Measurements from ENCODE around the gene NMU. TPM values are rescaled to one million over a fixed set of nuclear protein-coding genes. Genes with fewer than 3 reads are reported as not detected.

Gene NMU
- total and polyA plus RNA-seq, 9 of the 15 experiments (the other 6 are each of a cell fraction or from before 2014, with no cell fraction given): 73.8 to 846 (median 599) TPM

DNA sequence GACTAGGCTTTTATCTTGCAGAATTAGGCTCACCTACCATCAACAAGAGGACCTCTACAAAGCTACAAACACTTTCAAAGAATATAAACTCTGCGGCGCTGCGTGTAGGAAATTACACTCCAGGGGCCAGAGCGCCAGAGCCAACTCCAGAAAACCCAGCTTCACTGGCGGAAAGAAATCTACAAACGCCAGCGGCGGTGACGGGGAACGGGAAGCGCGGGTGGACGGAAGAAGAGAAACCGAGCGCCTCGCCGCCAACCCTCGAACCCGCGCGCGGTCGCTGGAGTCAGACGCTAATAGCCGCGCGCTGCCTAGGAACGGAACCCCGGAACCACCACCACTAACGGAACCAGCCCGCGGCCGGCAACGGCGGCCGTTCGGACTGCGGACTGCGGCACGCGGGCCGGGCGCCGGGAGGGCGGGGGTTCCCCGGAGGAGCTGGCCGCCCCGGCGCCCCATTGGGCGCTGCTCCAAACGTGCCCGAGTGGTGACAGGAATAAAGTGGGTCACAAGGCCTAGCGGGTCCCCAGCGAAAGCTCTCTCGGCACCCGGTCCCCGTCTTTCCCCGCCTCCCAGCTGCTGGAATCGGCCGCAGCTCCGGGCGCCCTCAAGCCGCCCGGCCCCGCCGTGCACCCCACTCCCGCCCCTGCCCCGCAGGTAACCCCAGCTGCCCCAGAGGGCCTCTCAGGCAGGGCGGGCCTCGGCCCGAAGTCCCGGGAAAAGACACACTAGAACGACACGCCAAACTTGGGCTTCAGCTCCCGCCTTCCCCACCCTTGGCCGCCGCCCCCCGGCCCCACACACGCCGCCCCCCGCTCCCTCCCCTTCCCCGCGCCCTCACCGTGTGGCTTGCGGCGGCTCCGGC is 90.2 kb downstream of the NMU start (continued):
- no peak for TF ChIP-seq MYBL2 (IDR thresholded peaks at IDR 0.05; ENCODE audit: low read depth)
- no peak for TF ChIP-seq MYBL2 (CRISPR knock-in tag; IDR thresholded peaks at IDR 0.05; ENCODE audit: borderline replicate concordance)
- TF ChIP-seq, protein P1, sequence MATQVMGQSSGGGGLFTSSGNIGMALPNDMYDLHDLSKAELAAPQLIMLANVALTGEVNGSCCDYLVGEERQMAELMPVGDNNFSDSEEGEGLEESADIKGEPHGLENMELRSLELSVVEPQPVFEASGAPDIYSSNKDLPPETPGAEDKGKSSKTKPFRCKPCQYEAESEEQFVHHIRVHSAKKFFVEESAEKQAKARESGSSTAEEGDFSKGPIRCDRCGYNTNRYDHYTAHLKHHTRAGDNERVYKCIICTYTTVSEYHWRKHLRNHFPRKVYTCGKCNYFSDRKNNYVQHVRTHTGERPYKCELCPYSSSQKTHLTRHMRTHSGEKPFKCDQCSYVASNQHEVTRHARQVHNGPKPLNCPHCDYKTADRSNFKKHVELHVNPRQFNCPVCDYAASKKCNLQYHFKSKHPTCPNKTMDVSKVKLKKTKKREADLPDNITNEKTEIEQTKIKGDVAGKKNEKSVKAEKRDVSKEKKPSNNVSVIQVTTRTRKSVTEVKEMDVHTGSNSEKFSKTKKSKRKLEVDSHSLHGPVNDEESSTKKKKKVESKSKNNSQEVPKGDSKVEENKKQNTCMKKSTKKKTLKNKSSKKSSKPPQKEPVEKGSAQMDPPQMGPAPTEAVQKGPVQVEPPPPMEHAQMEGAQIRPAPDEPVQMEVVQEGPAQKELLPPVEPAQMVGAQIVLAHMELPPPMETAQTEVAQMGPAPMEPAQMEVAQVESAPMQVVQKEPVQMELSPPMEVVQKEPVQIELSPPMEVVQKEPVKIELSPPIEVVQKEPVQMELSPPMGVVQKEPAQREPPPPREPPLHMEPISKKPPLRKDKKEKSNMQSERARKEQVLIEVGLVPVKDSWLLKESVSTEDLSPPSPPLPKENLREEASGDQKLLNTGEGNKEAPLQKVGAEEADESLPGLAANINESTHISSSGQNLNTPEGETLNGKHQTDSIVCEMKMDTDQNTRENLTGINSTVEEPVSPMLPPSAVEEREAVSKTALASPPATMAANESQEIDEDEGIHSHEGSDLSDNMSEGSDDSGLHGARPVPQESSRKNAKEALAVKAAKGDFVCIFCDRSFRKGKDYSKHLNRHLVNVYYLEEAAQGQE (IDR thresholded peaks at IDR 0.05; ENCODE audit: borderline replicate concordance): peak; percentile 26; the same call in 1 of the 2 replicates
- TF ChIP-seq, protein P1 (CRISPR knock-in tag; IDR thresholded peaks at IDR 0.05; ENCODE audit: low read depth): peak; percentile 67; the same call in 1 of the 2 replicates
- 0 out of 2 replicates have a peak, but pooled peaks have one; percentile 56 for TF ChIP-seq ERF (CRISPR knock-in tag; IDR thresholded peaks at IDR 0.05)
- 0 out of 2 replicates have a peak, but pooled peaks have one; percentile 4 for TF ChIP-seq ATF1 (CRISPR knock-in tag; IDR thresholded peaks at IDR 0.05)
- TF ChIP-seq ATF1 (tag; IDR thresholded peaks at IDR 0.05): peak; percentile 77
- TF ChIP-seq RBBP5 (IDR thresholded peaks at IDR 0.05; ENCODE audit: borderline replicate concordance, insufficient read depth, low read length, poor library complexity, severe bottlenecking): peak; percentile 95
- TF ChIP-seq E2F3 (CRISPR knock-in tag; IDR thresholded peaks at IDR 0.05): no peak
- TF ChIP-seq TSC22D4 (tag; IDR thresholded peaks at IDR 0.05): no peak
- TF ChIP-seq, protein P2, sequence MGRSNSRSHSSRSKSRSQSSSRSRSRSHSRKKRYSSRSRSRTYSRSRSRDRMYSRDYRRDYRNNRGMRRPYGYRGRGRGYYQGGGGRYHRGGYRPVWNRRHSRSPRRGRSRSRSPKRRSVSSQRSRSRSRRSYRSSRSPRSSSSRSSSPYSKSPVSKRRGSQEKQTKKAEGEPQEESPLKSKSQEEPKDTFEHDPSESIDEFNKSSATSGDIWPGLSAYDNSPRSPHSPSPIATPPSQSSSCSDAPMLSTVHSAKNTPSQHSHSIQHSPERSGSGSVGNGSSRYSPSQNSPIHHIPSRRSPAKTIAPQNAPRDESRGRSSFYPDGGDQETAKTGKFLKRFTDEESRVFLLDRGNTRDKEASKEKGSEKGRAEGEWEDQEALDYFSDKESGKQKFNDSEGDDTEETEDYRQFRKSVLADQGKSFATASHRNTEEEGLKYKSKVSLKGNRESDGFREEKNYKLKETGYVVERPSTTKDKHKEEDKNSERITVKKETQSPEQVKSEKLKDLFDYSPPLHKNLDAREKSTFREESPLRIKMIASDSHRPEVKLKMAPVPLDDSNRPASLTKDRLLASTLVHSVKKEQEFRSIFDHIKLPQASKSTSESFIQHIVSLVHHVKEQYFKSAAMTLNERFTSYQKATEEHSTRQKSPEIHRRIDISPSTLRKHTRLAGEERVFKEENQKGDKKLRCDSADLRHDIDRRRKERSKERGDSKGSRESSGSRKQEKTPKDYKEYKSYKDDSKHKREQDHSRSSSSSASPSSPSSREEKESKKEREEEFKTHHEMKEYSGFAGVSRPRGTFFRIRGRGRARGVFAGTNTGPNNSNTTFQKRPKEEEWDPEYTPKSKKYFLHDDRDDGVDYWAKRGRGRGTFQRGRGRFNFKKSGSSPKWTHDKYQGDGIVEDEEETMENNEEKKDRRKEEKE (IDR thresholded peaks at IDR 0.05; ENCODE audit: borderline replicate concordance in 1 of 2, control insufficient read depth in 1 of 2, low read depth in 2 of 2, low read length in 1 of 2): no peak
- no peak for TF ChIP-seq ZNF584 (CRISPR knock-in tag; IDR thresholded peaks at IDR 0.05; ENCODE audit: low read depth)
- TF ChIP-seq ZFP36 (IDR thresholded peaks at IDR 0.05; ENCODE audit: low read depth, low read length, partially characterized antibody): no peak
- TF ChIP-seq BCOR (IDR thresholded peaks at IDR 0.05): peak; percentile 32; the same call in 1 of the 2 replicates
- no peak for TF ChIP-seq TAL1 (IDR thresholded peaks at IDR 0.05)
- TF ChIP-seq NRF1 (conservative IDR thresholded peaks at IDR 0.05 in 1 of 2, IDR thresholded peaks at IDR 0.05 in 1 of 2): peak; percentile 54 to 56
- no peak; the same call in 1 of the 2 replicates for TF ChIP-seq XRCC5 (IDR thresholded peaks at IDR 0.05; ENCODE audit: low read depth, low read length)

Measured in K562 (cell line).